Ramos (cell line): ENCODE data around the gene DENND4B.

ENCODE experiments used
- in situ Hi-C: fragments of 300-500 bp; cut with MboI; formaldehyde crosslinking; loops from one replicate; pipeline ENCODE4 v1.14.3; 2022; ENCODE audit warnings: low sequenced_read_pairs; ENCODE audit not compliant: unreplicated experiment

The DENND4B gene

DNA sequence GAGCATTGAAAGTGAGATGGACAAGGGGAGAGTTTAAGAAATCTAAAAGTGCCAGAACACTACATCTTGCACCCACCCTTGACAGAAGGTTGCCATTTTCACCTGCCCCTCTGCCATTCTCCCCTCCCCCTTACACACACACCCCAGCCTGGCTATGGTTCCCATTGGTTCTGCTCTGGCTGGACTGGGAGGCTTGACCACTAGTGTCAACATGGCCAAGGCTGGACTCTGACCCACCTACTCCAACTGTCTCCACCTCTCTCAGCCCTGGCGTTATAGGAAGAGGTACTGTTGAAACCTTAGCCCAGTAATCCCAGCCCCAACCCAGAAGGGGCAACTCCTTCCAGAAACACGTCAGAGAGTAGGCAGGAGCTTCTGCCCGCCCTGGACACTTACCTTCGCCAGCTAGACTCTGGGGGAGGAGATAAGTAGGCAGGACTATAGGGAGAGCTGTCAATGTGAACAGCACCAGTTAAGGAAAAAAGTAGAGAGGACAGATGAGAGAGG, 7.4 kb upstream of the DENND4B start:
- in situ Hi-C loops = no loop called here

DNA sequence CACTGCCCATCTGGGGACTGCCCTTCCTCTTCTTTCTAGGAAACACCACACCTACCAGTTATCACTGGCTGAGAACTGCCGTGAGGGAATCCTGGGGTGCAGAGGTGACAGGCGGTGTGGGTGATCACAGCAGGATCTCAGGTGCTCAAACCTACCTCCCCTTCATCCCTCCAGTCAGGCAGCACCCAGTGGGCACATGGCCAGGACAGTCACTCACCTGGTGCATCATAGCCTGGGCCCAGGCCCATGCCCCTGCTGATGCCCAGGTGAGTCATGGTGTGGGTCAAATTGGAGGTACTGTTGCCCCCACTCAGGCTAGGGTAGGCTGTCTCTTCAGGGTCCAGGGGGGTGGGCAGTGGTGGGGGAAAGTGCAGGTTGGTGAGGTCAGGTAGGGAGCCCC, 5.3 kb upstream of the DENND4B start:
- in situ Hi-C loops = no loop called here

DNA sequence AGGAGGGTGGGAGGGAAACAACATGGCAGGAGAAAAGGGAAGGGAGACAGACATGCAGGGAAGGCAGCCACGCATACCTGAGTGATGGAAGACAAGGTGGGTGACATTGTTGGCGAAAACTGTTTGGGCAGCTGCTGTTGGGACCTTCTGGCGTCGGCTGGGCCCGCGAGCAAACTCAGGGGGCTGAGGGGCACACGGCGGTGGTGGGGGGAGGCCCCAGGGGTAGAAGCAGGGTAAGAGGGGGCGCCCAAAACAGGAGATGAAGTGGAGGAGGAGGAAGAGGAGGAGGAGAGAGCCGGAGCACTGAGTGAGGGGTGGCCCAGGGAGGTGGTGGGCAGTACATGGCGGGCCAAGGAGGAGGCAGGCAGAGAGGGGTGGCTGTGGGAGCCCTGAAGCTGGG, 4.7 kb upstream of the DENND4B start:
- in situ Hi-C loops = no loop called here

DNA sequence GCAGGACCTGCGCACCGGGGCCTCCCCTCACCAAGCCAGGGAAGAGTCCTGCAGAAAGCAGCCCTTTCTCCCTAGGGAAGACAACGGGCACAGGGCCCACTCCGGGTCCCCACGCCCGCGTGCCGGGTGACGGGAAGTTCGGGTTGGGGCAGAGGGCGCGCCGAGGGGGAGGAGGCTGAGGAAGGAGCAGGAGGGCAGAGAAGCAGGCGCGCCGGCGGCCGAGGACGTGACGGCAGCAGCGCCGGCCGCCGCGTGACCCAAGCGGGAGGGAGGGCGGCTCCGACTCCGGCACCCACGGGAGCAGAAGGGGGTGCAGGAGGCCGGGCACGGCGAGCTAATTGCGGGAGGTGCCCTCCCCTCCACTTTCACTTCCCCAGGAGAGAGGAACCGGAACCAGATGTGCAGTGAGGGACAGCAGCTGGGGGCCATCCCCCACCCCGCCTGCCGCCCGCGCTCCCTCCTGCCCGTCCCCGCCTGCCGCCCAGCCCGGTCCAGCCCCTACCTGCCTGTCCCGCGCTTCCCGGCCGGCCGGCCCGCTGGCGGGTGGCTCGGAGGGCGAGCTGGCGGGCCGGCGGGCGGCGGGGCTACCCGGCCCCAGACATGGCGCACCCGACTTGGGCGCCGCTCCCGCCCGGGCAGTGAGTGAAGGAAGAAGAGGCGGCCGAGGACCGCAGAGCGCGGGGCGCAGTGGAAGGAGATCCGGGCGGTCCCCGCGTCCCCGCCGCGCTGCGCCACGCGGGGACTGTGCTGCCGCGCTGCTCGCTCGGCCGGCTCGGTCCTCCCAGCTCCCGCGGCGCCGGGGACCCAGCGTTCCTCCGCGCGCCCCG, 510 bp downstream of the DENND4B start:
- in situ Hi-C loops = no loop called here

DNA sequence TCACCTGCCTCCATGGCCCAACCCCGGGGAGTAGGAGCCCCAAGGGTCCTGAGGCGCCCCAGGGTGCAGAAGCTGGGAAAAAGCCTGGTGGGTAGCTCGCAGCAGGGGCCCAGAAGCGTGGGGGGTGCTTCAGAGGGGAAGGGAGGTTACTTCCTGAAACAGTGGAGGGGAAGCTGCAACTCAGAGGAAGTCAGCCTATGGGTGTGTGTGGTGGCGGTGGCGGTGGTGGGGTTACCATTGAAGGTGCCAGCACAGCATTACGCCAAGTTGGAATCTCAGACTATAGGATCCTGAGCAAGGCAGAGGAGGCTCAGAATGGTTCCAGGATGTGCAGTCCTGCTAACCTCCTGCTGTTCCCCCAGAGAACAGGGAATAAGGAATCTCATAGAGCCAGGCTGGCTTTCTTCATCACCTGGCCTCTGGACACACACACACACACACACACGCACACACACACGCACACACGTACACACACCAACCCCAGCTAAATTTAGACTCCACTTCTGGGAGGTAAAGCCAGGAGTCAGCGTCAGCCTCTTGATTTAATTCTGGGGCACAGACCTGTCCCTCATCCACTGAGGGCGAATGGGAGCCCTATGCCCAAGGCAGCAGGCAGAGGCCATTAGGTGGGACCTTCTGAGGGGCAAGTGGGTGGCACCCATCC, 1.3 kb downstream of the DENND4B start:
- in situ Hi-C loops = no loop called here

DNA sequence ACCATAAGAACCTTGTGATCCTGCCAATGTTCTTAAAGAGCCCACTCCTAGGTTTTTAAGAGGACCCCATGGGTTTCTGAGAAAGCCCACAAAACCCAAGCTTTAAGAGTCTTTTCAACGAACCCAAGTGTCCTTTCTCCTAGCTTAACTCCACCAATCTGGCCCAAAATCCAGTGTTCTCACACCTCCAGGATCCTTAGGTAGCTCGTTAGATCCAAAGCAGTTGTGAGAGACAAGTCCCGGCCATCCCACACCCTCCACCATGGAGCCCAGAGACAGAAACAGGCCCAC, 1.7 kb downstream of the DENND4B start:
- in situ Hi-C loops = no loop called here

DNA sequence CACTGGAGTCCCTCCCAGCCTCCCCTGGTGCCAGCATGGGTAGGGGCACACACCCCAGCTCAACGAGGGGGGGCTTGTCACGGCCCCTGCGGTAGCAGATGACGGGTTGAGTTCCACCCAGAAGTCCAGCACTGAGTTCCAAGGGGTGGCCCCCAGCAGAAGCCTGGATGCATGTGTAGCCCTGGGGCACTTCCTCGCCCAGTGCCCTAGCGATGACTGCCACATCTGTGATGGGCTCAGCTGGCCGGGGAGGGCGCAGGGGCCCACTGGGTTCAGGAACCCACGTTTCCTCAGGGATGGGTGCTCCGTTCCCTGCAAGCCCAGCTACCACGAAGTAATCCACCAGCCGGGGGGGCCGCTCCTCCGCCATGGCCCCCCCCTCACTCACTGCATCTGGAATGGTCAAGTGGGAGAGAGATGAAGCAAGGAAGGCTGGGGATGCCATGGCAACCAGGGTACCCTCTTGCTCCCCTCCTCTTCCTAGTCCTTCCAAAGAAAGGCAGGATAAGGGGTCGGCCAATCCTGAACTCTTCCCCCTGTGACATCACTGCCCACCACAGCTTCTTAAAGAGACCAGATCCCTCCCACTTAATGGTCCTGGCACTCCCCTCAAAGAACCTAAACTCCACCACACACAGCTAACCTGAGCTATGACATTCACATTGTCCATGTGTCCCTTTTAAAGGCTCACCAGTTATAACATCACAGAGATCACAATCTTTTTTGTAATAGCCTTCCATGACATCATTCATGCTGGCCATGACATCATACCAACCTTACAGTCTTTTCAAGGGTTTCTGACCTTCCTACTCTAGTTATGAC, 2.3 kb downstream of the DENND4B start:
- in situ Hi-C loops = no loop called here

DNA sequence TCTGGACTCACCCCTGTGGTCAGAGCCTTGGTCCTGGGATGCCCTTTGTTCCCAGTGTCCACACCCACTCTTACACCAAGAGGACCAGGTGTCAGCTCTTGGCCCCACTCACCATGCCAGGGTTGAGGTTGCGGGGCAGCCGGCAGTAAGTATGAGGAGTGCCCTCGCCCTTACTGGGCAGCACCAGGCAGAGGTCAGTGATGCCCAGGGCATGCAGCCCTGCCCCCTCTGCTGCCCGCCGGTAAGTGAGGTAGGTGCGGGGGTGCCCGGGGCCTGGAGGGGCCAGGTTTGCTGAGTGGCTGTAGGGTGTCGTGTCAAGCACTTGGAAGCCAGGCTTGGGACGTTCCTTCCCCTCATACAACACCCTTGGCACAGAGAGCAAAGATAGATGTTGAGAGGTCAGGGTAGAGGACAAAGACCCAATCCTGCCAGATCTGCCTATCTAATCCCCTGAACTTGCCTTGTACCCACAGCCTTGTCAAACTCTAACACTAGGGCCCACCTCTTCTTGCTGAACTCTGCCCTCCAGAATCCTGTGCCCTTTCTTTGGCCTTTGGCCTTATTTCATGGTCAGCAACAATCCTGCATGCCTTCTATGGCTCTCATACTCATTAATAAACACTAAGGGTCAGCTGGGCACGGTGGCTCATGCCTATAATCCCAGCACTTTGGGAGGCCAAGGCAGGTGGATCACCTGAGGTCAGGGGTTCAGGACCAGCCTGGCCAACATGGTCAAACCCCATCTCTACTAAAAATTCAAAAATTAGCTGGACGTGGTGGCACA, 3.6 kb downstream of the DENND4B start:
- in situ Hi-C loops = no loop called here

DNA sequence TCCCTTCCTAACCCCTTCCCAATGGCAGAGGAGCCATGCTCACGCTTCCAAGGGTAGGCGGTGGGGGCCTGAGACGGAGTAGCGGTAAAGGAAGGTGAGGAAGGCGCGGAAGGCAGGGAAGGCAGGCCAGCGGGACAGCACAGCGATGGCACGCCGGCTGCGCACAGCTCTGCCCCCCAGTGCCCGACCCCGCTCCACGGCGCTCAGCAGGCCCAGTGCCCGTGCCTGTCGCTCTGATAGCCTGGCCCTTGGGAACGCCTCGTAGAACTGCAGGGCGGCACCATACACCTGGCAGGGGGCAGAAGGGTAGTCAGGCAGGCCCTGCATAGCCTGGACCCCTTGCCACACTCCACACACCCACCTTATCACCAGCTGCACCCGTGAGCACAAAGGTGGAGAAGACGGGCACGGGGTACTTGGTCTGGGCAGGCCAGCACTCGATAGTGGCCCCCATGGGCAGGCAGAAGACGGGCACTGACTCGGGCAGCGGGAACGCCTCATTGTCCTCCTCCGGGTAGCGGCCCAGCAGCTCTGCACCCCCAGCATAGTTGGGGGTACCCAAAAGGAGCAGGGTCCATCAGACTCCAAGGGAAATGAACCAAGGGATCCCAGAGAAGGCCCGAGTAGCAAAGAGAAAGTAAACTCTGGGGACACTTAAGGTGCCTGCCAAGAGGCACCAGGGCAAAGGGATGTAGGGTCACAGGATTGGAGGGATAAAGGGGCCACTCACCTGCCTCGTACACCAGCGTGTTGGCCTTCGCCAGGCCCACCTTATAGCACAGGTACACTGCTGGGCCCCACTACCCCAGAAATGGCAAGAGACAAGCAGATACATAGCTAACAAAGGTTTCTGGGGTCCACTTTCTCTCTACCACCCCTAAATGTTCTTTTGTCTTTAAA, 4.4 kb downstream of the DENND4B start:
- in situ Hi-C loops = no loop called here

DNA sequence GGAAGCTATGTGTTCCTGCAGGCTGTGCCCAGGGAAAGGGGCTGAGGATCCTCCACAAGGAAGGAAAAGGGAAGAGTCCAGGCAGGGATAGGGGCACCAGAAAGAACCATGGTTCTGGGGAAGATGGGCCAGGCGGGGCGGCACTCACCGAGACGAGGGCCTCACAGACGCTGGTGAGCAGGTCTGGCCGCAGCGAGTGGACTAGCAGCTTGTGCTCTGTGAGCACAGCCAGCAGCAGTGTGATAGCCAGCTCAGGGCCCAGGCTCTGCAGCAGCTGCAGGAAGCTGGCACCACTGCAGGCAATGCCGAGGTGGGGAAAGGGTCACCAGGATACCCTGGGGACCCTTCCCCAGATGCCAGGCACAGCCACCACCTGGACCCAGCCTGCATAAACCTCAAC, 5.8 kb downstream of the DENND4B start:
- in situ Hi-C loops = no loop called here

DNA sequence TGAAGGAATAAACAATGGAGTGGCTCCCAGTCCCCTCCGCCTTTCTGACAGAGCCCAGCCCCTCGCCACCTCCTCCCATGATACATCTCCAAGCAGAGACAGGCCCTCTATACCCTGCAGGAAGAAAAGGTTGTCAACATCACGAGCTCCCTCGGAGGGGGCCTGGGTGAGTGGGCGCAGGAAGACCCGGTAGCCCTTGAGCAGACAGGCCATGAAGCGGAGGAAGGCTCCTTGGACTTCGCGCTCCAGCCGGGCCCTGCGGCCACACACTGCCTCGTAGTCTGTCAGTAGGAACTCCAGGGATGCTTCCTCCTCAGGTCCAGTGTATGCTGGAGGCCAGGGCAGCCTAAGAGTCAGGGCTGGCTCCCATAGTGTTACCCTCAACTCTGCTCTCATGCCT, 7.0 kb downstream of the DENND4B start:
- in situ Hi-C loops = no loop called here

DNA sequence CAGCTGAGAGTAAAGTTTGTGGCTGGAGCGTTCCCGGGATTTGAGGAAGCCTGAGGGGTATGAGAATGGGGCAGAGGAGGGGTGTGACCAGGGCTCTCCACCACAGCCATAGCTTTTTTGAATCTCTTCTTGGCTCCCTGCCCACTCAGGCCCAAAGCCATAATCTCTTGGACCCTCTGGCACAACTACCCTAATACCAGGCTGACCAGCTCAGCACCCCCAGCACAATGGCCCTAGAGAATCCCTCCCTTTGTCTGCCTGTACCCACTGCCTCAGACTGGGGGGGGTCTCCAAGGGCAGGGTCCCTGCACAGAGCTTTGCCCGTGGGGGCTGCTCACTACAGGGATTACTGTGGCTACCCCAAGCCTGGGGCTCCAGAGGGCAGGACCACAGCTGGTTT, 7.5 kb downstream of the DENND4B start:
- in situ Hi-C loops = no loop called here

DNA sequence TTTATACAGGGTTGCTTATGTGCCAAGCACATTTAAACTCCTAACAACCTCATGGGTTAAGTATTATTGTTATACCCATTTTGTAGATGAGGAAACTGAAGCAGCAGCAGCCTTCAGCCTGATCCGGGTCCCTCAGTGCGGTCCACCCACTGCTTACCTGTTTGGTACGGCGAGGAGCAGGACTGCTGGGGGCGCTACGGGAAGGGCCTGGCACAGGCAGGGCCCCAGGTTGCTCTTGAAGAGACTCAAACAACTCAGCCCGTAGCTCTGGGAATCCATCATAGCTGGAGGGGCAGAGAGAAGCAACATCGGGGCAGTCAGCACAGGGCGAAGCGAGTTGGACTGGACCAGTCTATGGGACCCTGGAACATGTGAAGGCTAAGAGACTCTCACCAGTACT, 9.2 kb downstream of the DENND4B start:
- in situ Hi-C loops = no loop called here

DNA sequence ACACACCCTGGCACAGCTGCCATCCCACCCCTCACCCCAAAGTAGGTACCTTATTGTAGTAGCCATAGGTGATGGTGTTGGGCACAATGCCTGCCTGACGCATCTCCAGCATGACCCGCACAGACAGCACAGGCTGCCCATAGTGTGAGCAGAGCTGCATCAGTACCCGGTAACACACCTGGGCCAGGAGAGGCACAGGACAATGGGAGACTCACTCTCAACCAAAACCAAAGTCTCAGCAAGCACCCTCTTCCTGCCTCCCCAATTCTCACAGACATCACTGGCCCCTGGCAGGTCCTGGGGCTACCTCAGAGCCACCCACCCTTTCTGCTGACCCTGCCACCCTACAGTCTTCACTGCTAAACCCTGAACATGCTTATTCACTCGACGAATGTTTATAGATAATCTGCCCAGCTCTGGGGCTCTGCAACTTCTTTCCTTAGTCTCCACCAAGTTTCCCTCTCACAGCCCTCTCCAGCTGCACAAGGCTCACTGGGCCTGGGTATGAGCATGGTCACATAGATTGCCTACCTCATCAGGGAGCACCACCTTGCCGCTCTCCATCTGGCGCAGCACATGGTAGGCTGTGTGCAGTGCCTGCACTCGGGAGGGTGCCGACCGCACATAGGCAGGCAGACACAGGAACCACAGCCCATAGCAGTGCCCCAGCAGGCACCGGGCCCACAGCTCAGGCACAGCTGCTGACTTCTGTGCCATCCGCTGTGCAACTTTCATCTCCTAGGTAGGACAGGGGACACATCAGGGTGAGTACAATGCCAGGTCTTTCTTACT, 10.3 kb downstream of the DENND4B start:
- in situ Hi-C loops = no loop called here

DNA sequence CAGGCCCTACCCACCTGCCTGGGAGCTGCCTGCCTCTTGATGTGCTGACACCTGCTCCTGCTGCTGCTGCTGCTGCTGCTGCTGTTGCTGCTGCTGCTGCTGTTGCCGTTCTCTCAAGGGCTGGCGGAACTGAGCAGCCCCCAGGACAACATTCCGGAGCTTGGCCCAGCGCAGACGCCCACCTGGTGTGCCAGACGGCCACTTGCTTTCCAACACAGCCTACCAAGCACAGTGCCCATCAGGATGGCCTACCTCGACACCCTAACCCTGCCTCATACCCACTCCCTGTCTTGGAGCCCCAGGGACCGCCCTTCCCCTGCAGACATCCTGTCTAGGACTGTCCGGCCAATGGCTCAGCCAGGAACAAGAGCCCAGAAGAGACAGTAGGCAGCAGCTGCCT, 11.8 kb downstream of the DENND4B start:
- in situ Hi-C loops = no loop called here

DNA sequence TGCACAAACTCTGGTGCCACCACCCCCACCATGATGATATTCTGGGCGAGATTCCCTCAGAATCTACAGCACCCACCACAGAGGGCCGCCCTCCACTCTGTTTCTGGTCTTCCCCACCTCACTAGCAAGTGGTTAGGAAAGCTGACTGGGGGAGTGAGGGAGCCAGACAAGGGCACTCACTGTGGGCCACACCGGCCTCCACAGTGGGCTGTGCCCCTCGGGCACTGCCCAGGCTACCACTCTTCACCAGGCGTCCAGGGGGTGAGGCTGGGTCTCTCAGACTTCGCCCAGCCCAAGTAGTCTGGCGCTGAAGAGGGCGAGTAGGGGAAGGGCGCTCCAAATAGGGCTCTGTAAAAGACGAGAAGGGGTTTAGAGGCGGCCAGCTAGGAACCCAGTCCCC, 12.6 kb downstream of the DENND4B start:
- in situ Hi-C loops = no loop called here

DNA sequence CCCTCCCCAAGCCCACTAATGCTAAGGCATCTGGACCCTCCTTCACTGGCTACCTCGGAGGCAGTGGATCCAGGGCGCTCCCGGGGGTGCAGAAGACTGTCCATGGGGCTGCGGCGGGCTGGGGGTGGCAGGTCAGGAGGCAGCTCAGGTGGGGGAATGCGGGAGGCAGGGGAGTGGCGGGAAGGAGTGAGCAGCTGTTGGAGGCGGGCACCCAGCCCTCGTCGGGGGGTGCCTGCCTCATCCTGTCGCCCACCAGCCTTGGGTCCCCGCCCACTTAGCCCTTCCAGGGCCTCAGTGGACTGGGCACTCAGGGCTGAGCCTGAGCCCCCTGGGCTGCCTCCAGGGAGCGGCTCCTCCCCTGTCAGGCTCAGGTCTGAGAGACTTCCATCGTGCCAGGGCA, 13.1 kb downstream of the DENND4B start:
- in situ Hi-C loops = no loop called here
